Activated T-cell treated with anti-CD3 and anti-CD28 coated beads, Interleukin-2, amount 50 U/mL, for 24 hours (primary cell): ENCODE measurements around the gene CORIN.

ENCODE experiments used
- DNase-seq: peaks from one replicate; pipeline ENCODE4 v3.0.0-alpha.2; 2020
- H3K27ac Mint-ChIP-seq: 2 replicates; pipeline ENCODE4 v1.8.0; 2020; ENCODE audit warnings: mild to moderate bottlenecking, mixed read lengths
- H3K27me3 Mint-ChIP-seq: 2 replicates; pipeline ENCODE4 v1.8.0; 2020; ENCODE audit warnings: mixed read lengths
- H3K36me3 Mint-ChIP-seq: 2 replicates; pipeline ENCODE4 v1.8.0; 2020; ENCODE audit warnings: low read depth, mixed read lengths
- H3K4me1 Mint-ChIP-seq: 2 replicates; pipeline ENCODE4 v1.8.0; 2020; ENCODE audit warnings: low read depth, mixed read lengths
- H3K4me3 Mint-ChIP-seq: 2 replicates; pipeline ENCODE4 v1.8.0; 2020; ENCODE audit warnings: mild to moderate bottlenecking, moderate library complexity, mixed read lengths
- H3K9me3 Mint-ChIP-seq: 2 replicates; pipeline ENCODE4 v1.8.0; 2020; ENCODE audit warnings: mixed read lengths

The CORIN gene

DNA sequence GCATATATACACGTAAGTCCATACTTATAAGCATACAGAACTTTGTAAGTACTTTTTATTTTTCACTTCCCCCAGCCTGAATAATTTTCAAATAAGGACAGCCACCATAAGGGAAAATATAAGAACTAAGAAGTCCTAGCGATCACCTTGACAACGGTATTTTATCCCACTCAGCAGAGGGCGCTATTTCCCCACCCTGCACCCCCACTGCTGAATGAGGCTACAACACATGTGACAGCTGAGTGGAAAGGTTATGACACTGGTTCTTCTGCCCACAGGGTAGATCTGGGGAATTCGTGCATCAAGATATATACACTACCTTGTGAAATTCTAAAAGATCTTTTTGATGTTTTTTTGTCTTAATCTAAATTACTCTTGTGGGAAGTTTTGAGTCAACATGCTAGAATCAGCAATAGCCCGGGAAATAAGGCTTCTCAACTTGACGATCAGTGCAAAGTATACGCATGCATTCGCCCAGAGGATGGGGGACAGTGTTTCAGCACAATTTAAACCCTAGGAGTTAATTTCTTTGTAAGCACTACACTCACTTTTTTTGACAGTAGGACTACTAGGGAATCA, 151.5 kb downstream of the CORIN start:
- H3K4me3 Mint-ChIP-seq = no peak overlapping the region
- no peak overlapping the region for H3K27ac Mint-ChIP-seq
- H3K27me3 Mint-ChIP-seq = peaks cover 13% of the 10 kb centered on the region
- H3K36me3 Mint-ChIP-seq = no peaks in the 10 kb centered on the region
- peak; percentile 68 for DNase-seq
- H3K4me1 Mint-ChIP-seq = peaks cover 2% of the 10 kb centered on the region
- no peaks in the 10 kb centered on the region for H3K9me3 Mint-ChIP-seq

DNA sequence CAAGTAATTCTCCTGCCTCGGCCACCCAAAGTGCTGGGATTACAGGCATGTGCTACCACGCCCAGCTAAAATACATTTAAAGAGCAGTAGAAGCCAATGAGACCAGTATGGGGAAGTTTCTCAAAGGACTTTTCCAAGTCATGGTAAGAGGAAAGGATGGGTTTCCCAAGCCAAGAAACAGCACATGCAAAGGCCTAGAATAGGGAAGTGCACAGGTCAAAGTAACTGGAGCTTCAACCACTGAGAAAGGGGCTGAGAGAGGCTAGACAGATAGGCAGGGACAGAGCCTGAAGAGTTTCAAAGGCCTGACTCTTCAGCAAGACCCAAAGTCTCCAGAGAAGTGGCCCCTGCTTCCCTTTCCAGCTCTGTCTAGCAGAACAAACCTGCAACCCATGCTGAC, 162.1 kb downstream of the CORIN start:
- H3K4me1 Mint-ChIP-seq = no peaks in the 10 kb centered on the region
- H3K36me3 Mint-ChIP-seq = no peaks in the 10 kb centered on the region
- H3K9me3 Mint-ChIP-seq = no peaks in the 10 kb centered on the region
- DNase-seq = no peak
- H3K27me3 Mint-ChIP-seq = peaks cover 15% of the 10 kb centered on the region
- H3K4me3 Mint-ChIP-seq = no peak overlapping the region
- no peak overlapping the region for H3K27ac Mint-ChIP-seq

- Mint-ChIP-seq H3K36me3 (no peaks in the 10 kb centered on the region), H3K27ac (no peak overlapping the region), H3K9me3 (no peaks in the 10 kb centered on the region), H3K4me3 (no peak overlapping the region), H3K27me3 (peaks cover 5% of the 10 kb centered on the region), H3K4me1 (no peaks in the 10 kb centered on the region)
- no peak for DNase-seq
Measured at GRCh38 chr4:47674144-47674543, 163.7 kb downstream of the CORIN start.

GRCh38 chr4:47672696-47673095, 165.2 kb downstream of the CORIN start:
- H3K36me3 Mint-ChIP-seq = no peaks in the 10 kb centered on the region
- H3K4me3 Mint-ChIP-seq = no peak overlapping the region
- no peak overlapping the region for H3K27ac Mint-ChIP-seq
- peaks cover 7% of the 10 kb centered on the region for H3K27me3 Mint-ChIP-seq
- H3K9me3 Mint-ChIP-seq = no peaks in the 10 kb centered on the region
- no peak for DNase-seq
- peaks cover 2% of the 10 kb centered on the region for H3K4me1 Mint-ChIP-seq

- Mint-ChIP-seq H3K4me1 (peaks cover 2% of the 10 kb centered on the region), H3K36me3 (no peaks in the 10 kb centered on the region), H3K4me3 (no peak overlapping the region), H3K27ac (no peak overlapping the region), H3K9me3 (no peaks in the 10 kb centered on the region), H3K27me3 (peaks cover 18% of the 10 kb centered on the region)
- DNase-seq = no peak
Measured at GRCh38 chr4:47669946-47670345, 167.9 kb downstream of the CORIN start.

DNA sequence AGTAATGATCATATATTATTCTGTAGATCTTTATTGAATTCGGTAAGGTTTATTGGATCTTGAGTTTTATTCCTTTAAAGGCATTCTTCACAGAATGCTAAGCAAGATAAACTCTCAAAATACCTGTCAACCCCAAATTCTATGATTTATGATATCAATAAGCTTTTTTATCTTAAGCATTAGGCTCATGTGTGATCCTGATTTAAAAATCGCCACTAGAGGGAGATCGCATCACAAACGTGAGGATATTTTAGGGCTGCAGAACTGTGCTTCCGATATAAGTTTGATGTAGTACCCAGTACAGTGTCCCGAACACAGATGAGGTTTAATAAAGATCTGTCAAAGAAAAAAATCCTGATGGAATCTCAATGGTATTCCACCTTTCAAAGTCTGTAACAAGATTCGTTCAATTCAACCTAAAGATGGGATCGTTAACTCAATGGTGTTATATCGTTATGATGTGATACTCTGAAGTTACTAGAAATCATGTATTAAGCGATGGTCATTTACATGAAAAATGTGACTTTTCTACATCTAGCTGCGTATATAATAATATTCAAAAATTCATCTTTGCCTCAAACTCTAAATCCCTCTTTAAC, 169.0 kb downstream of the CORIN start:
- Mint-ChIP-seq H3K4me3 (no peak overlapping the region), H3K27me3 (peaks cover 18% of the 10 kb centered on the region), H3K4me1 (peaks cover 2% of the 10 kb centered on the region), H3K9me3 (no peaks in the 10 kb centered on the region), H3K36me3 (no peaks in the 10 kb centered on the region), H3K27ac (no peak overlapping the region)
- no peak for DNase-seq

GRCh38 chr4:47668256-47668655, 169.6 kb downstream of the CORIN start:
- DNase-seq = no peak
- H3K4me1 Mint-ChIP-seq = peaks cover 2% of the 10 kb centered on the region
- no peak overlapping the region for H3K27ac Mint-ChIP-seq
- no peak overlapping the region for H3K4me3 Mint-ChIP-seq
- H3K9me3 Mint-ChIP-seq = no peaks in the 10 kb centered on the region
- H3K27me3 Mint-ChIP-seq = peaks cover 13% of the 10 kb centered on the region
- no peaks in the 10 kb centered on the region for H3K36me3 Mint-ChIP-seq

- Mint-ChIP-seq H3K27me3 (peaks cover 13% of the 10 kb centered on the region), H3K27ac (no peak overlapping the region), H3K9me3 (no peaks in the 10 kb centered on the region), H3K4me3 (no peak overlapping the region), H3K4me1 (peaks cover 2% of the 10 kb centered on the region), H3K36me3 (no peaks in the 10 kb centered on the region)
- no peak for DNase-seq
Measured at GRCh38 chr4:47667552-47667951, 170.3 kb downstream of the CORIN start.

DNA sequence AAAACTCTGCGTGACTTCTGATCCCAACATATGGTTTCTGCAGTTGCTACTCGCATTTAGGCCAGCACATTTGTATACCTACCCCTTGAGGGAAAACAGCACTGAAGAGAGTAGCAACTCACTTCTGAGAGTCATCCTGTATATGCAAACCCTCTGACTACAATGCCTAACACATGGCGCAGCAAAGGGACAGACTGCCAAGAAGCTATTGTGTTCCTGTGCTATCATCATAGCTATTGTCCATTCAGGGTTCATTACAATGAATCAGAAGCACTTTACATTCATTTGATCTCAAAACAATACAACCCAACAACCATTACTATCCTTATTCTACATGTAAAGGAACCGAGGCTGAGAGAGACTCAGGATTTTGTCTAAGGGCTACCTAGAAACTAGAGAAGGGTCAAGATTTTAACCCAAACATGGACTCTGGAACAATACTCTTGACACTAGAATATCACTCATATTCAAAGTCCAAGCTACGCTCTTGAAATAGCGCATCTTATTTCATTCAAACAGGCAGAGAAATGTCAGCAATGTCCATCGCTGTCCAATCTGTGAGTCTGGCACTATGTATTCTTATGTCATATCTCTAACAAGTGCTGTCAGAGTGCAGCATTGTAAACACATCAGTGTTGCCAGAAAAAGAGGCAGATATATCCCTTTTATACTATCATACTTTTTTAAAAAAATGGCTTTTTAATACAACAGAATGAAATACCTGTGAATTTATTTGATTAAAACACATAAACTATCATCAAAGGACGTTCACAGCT, 173.6 kb downstream of the CORIN start:
- no peak overlapping the region for H3K27ac Mint-ChIP-seq
- H3K4me1 Mint-ChIP-seq = peaks cover 2% of the 10 kb centered on the region
- H3K36me3 Mint-ChIP-seq = no peaks in the 10 kb centered on the region
- no peaks in the 10 kb centered on the region for H3K9me3 Mint-ChIP-seq
- H3K4me3 Mint-ChIP-seq = no peak overlapping the region
- peaks cover 13% of the 10 kb centered on the region for H3K27me3 Mint-ChIP-seq
- no peak for DNase-seq

- Mint-ChIP-seq H3K36me3 (no peaks in the 10 kb centered on the region), H3K4me3 (no peak overlapping the region), H3K27ac (no peak overlapping the region), H3K9me3 (no peaks in the 10 kb centered on the region), H3K4me1 (no peaks in the 10 kb centered on the region), H3K27me3 (peaks cover 11% of the 10 kb centered on the region)
- DNase-seq = no peak
Measured at GRCh38 chr4:47662975-47663374, 174.9 kb downstream of the CORIN start.

DNA sequence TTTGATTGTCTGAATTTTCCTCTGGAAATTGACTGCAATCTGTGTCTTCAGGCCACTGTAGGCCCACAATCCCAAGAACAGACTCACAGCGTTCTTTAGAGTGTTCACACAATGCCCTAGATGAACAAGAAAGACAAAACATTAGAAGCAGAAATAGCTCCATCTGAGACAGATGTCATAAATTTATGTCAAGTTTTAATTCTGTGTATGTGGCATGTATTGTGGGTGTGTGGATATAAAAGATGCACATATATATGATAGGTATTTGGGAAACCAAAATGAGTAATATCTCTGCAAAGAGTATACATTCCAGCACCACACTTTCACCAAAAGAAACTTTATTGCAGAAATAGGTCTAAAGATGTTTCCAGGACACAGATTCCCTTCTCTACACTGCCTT, 176.1 kb downstream of the CORIN start:
- H3K27me3 Mint-ChIP-seq = peaks cover 8% of the 10 kb centered on the region
- no peaks in the 10 kb centered on the region for H3K36me3 Mint-ChIP-seq
- no peaks in the 10 kb centered on the region for H3K9me3 Mint-ChIP-seq
- DNase-seq = no peak
- H3K4me3 Mint-ChIP-seq = no peak overlapping the region
- H3K27ac Mint-ChIP-seq = no peak overlapping the region
- H3K4me1 Mint-ChIP-seq = no peaks in the 10 kb centered on the region

DNA sequence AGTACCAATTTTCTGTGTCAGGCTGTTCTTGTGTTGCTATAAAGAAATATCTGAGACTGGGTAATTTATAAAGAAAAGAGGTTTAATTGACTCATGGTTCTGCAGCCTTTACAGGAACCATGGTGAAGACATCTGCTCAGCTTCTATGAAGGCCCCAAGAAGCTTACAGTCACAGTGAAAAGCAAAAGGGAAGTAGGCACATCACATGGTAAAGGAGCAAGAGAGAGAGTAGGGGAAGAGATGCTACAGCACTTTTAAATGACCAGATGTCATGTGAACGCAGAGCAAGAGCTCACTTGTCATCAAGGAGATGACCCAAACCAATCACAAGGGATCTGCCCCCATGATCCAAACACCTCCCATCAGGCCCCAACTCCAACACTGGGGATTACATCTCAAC, 178.5 kb downstream of the CORIN start:
- Mint-ChIP-seq H3K4me1 (no peaks in the 10 kb centered on the region), H3K27me3 (no peaks in the 10 kb centered on the region), H3K9me3 (no peaks in the 10 kb centered on the region), H3K27ac (no peak overlapping the region), H3K36me3 (no peaks in the 10 kb centered on the region), H3K4me3 (no peak overlapping the region)
- DNase-seq = no peak

GRCh38 chr4:47654972-47655693, 182.7 kb downstream of the CORIN start:
- no peak overlapping the region for H3K27ac Mint-ChIP-seq
- H3K27me3 Mint-ChIP-seq = no peaks in the 10 kb centered on the region
- no peaks in the 10 kb centered on the region for H3K36me3 Mint-ChIP-seq
- no peak overlapping the region for H3K4me3 Mint-ChIP-seq
- DNase-seq = no peak
- no peaks in the 10 kb centered on the region for H3K9me3 Mint-ChIP-seq
- no peaks in the 10 kb centered on the region for H3K4me1 Mint-ChIP-seq

DNA sequence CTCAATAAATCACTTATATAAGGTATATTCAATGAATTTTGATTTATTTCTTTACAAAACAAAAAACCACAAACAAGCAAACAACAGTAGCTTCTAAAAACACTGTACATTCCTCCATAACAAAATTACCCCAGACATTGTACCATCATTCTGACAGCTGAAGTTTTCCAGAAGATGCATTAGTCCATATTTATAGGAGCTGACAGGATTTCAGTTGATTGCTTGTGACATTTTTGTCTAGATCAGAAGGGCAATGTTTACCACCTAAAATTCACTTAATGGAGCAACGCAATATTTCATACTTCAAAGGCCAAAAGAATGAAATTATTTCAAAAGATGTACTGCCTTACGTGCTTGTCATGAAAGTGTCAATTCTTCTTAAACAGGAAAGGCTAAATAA, 185.8 kb downstream of the CORIN start:
- no peaks in the 10 kb centered on the region for H3K27me3 Mint-ChIP-seq
- no peaks in the 10 kb centered on the region for H3K9me3 Mint-ChIP-seq
- no peak overlapping the region for H3K4me3 Mint-ChIP-seq
- no peak overlapping the region for H3K27ac Mint-ChIP-seq
- no peak for DNase-seq
- no peaks in the 10 kb centered on the region for H3K4me1 Mint-ChIP-seq
- no peaks in the 10 kb centered on the region for H3K36me3 Mint-ChIP-seq

DNA sequence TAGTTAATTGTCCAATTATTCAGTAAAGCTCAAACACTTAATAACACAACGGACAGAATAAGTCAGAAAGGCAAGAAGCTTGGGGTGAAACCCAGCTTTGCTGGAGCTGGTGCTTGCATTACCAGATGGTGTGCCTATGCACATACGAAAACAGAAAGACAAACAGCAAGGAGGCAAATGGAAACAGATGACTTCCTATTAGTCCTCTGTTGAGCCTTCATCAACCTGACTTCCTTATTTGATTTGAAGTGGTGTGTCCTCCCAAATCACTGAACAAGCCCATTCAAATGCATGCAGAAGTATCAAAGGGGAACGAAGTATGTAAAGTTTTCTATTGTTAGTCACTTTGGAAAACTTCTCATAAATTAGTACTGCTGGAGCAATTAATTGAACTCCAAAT, 186.6 kb downstream of the CORIN start:
- no peak overlapping the region for H3K4me3 Mint-ChIP-seq
- H3K27ac Mint-ChIP-seq = no peak overlapping the region

More for the DNA sequence above, 186.6 kb downstream of the CORIN start:
- no peak for DNase-seq
- no peaks in the 10 kb centered on the region for H3K9me3 Mint-ChIP-seq
- H3K27me3 Mint-ChIP-seq = no peaks in the 10 kb centered on the region
- H3K36me3 Mint-ChIP-seq = no peaks in the 10 kb centered on the region
- no peaks in the 10 kb centered on the region for H3K4me1 Mint-ChIP-seq
